GM23338 (cell line): ENCODE results near the gene FAM200C.

ENCODE experiments used
- CTCF ChIP-seq, 2 experiments: fragments of 200-600 bp in 1 of 2; sonication (generic) in 1 of 2; conservative IDR thresholded peaks; 2 replicates each; pipeline versions ENCODE4 v1.5.1 to v1.6.1; 2016 to 2017; ENCODE audit warnings: antibody characterized with exemption in 2 of 2, low read depth in 2 of 2, mild to moderate bottlenecking in 2 of 2, moderate library complexity in 1 of 2
- ETS1 ChIP-seq: IDR thresholded peaks from 2 replicates; pipeline ENCODE4 v1.6.1; 2016; ENCODE audit warnings: antibody characterized with exemption
- EZH2 ChIP-seq: fragments of 200-600 bp; sonication (generic); IDR thresholded peaks from one replicate; pipeline ENCODE4 v1.8.0; 2017; ENCODE audit warnings: antibody characterized with exemption, mild to moderate bottlenecking, low read depth; ENCODE audit not compliant: unreplicated experiment
- JUNB ChIP-seq: IDR thresholded peaks from one replicate; pipeline ENCODE4 v1.6.1; 2016; ENCODE audit warnings: antibody characterized with exemption; ENCODE audit not compliant: unreplicated experiment
- POLR2AphosphoS5 ChIP-seq: IDR thresholded peaks from 2 replicates; pipeline ENCODE4 v1.6.1; 2016; ENCODE audit warnings: antibody characterized with exemption, low read depth
- REST ChIP-seq: IDR thresholded peaks from one replicate; pipeline ENCODE4 v1.6.1; 2018; ENCODE audit warnings: antibody characterized with exemption; ENCODE audit not compliant: unreplicated experiment
- STAT1 ChIP-seq: IDR thresholded peaks from one replicate; pipeline ENCODE4 v1.6.1; 2016; ENCODE audit warnings: antibody characterized with exemption; ENCODE audit not compliant: unreplicated experiment
- ZNF114 ChIP-seq: fragments of 250-450 bp; sonication (Bioruptor Pico); IDR thresholded peaks from 2 replicates; pipeline ENCODE4 v1.5.0; 2020; ENCODE audit warnings: mild to moderate bottlenecking, moderate library complexity

GRCh38 chr5:160366230-160366629, 33.6 kb downstream of the FAM200C start:
- TF ChIP-seq CTCF (conservative IDR thresholded peaks at IDR 0.05; ENCODE audit: low read depth in 2 of 2) = no peak
- TF ChIP-seq REST = no peak
- no peak for TF ChIP-seq EZH2
- no peak for TF ChIP-seq POLR2AphosphoS5
- no peak for TF ChIP-seq ETS1
- TF ChIP-seq ZNF114 = no peak
- TF ChIP-seq STAT1 = no peak
- no peak for TF ChIP-seq JUNB
